Measurements from ENCODE around the gene SLC22A6. TPM values are rescaled to one million over a fixed set of nuclear protein-coding genes. Genes with fewer than 3 reads are reported as not detected.

The SLC22A6 gene
- total RNA-seq, 3 donors from 2014 or later (not counting 1 experiment from before 2014, with no cell fraction given), result not detected

GRCh38 chr11:62996271-62996670, 11.5 kb upstream of the SLC22A6 start:
- no peak overlapping the region for H3K4me3 Mint-ChIP-seq
- H3K9me3 Mint-ChIP-seq, result no peaks in the 10 kb centered on the region
- no peak overlapping the region for H3K4me3 ChIP-seq (ENCODE audit: low read length)
- H3K4me1 ChIP-seq (ENCODE audit: control insufficient read depth, insufficient read depth, low read length), result no peaks in the 10 kb centered on the region
- no peak for TF ChIP-seq CTCF (IDR thresholded peaks at IDR 0.05)
- H3K27ac Mint-ChIP-seq, result no peak overlapping the region
- no peaks in the 10 kb centered on the region for H3K36me3 Mint-ChIP-seq
- no peak for DNase-seq
- no peaks in the 10 kb centered on the region for H3K36me3 ChIP-seq (ENCODE audit: control insufficient read depth, insufficient read depth, low read length)
- no peaks in the 10 kb centered on the region for H3K27me3 ChIP-seq (ENCODE audit: control insufficient read depth, insufficient read depth, low read length)
- peaks cover 9 to 15% of the 10 kb centered on the region in 2 donors for H3K27me3 Mint-ChIP-seq (ENCODE audit: low read depth in 2 of 2)
- no peaks in the 10 kb centered on the region for H3K9me3 ChIP-seq (ENCODE audit: control insufficient read depth, insufficient read depth, low read length)
- no peak overlapping the region for H3K27ac ChIP-seq (ENCODE audit: low read length)
- no peaks in the 10 kb centered on the region for H3K4me1 Mint-ChIP-seq
- 100% methylated on average over 1 of the region's 1 CpG for WGBS (ENCODE audit: insufficient coverage)
- no peak for ATAC-seq
- intact Hi-C loops (cut with micrococcal nuclease), result no loop called here

GRCh38 chr11:62994775-62995174, 10.0 kb upstream of the SLC22A6 start:
- WGBS (ENCODE audit: insufficient coverage), result 64% methylated on average over 4 of the region's 4 CpGs
- peaks cover 9 to 10% of the 10 kb centered on the region in 2 donors for H3K27me3 Mint-ChIP-seq (ENCODE audit: low read depth in 2 of 2)
- ATAC-seq, result no peak

GRCh38 chr11:62988276-62988675, 3.5 kb upstream of the SLC22A6 start:
- no peak overlapping the region for H3K4me3 Mint-ChIP-seq
- Histone ChIP-seq H3K4me3 (ENCODE audit: low read length) (no peak overlapping the region), H3K27me3 (ENCODE audit: control insufficient read depth, insufficient read depth, low read length) (no peaks in the 10 kb centered on the region), H3K9me3 (ENCODE audit: control insufficient read depth, insufficient read depth, low read length) (no peaks in the 10 kb centered on the region), H3K27ac (ENCODE audit: low read length) (no peak overlapping the region), H3K4me1 (ENCODE audit: control insufficient read depth, insufficient read depth, low read length) (no peaks in the 10 kb centered on the region), H3K36me3 (ENCODE audit: control insufficient read depth, insufficient read depth, low read length) (no peaks in the 10 kb centered on the region)
- no peak overlapping the region for H3K27ac Mint-ChIP-seq
- no peaks in the 10 kb centered on the region for H3K36me3 Mint-ChIP-seq
- H3K9me3 Mint-ChIP-seq, result no peaks in the 10 kb centered on the region
- WGBS (ENCODE audit: insufficient coverage), result 73% methylated on average over 4 of the region's 5 CpGs
- peaks cover 7 to 16% of the 10 kb centered on the region in 2 donors for H3K27me3 Mint-ChIP-seq (ENCODE audit: low read depth in 2 of 2)
- H3K4me1 Mint-ChIP-seq, result no peaks in the 10 kb centered on the region
- no peak for TF ChIP-seq CTCF (IDR thresholded peaks at IDR 0.05)
- no peak for DNase-seq
- intact Hi-C loops (cut with micrococcal nuclease), result no loop called here
- ATAC-seq, result no peak

More at GRCh38 chr11:62994775-62995174, 10.0 kb upstream of the SLC22A6 start:
- H3K27me3 ChIP-seq (ENCODE audit: control insufficient read depth, insufficient read depth, low read length), result no peaks in the 10 kb centered on the region
- no peak overlapping the region for H3K27ac Mint-ChIP-seq
- no peak overlapping the region for H3K4me3 Mint-ChIP-seq
- no peaks in the 10 kb centered on the region for H3K36me3 ChIP-seq (ENCODE audit: control insufficient read depth, insufficient read depth, low read length)
- TF ChIP-seq CTCF (IDR thresholded peaks at IDR 0.05), result no peak
- H3K9me3 ChIP-seq (ENCODE audit: control insufficient read depth, insufficient read depth, low read length), result no peaks in the 10 kb centered on the region
- H3K4me1 ChIP-seq (ENCODE audit: control insufficient read depth, insufficient read depth, low read length), result no peaks in the 10 kb centered on the region
- H3K4me1 Mint-ChIP-seq, result no peaks in the 10 kb centered on the region
- no peak overlapping the region for H3K27ac ChIP-seq (ENCODE audit: low read length)
- H3K36me3 Mint-ChIP-seq, result no peaks in the 10 kb centered on the region
- no peak for DNase-seq
- intact Hi-C loops (cut with micrococcal nuclease), result no loop called here
- H3K9me3 Mint-ChIP-seq, result no peaks in the 10 kb centered on the region
- H3K4me3 ChIP-seq (ENCODE audit: low read length), result no peak overlapping the region

DNA sequence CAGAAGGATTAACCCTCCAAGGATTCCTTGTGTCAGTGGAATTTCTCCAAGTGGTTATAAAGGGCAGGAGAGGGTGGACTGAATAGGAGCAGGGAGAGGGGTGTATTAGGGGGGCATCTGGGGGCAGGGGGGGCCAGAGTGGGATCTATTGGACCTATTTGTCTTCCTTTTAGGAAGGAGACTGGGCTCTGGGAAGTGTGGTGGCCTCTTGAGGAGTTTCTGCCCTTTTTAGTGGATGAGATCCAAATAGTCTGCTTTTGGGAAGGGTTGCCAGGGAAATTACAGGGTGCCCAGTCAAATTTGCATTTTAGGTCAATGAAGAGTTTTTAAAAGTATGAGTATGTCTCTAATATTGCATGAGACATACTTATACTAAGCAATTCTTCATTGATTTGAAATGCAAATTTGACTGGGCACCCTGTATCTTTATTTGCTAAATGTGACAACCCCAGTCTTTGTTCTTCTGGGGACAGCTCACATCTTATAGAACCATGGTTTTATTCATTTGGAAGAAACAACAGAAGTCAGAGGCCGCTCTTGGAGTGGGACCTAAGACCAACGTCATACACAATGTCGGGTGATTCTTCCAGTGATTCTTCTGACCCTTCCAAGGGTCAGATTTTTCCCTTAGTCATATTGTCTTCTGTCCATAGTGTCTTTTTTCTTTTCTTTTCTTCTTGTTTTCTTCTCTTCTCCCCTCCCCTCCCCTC, 429 bp upstream of the SLC22A6 start:
- Histone ChIP-seq H3K27me3 (ENCODE audit: control insufficient read depth, insufficient read depth, low read length) (no peaks in the 10 kb centered on the region), H3K4me1 (ENCODE audit: control insufficient read depth, insufficient read depth, low read length) (no peaks in the 10 kb centered on the region), H3K9me3 (ENCODE audit: control insufficient read depth, insufficient read depth, low read length) (no peaks in the 10 kb centered on the region), H3K4me3 (ENCODE audit: low read length) (no peak overlapping the region), H3K27ac (ENCODE audit: low read length) (no peak overlapping the region), H3K36me3 (ENCODE audit: control insufficient read depth, insufficient read depth, low read length) (no peaks in the 10 kb centered on the region)
- H3K27ac Mint-ChIP-seq, result no peak overlapping the region
- no peaks in the 10 kb centered on the region for H3K4me1 Mint-ChIP-seq
- WGBS (ENCODE audit: insufficient coverage), result 90% methylated on average over 3 of the region's 3 CpGs
- H3K36me3 Mint-ChIP-seq, result no peaks in the 10 kb centered on the region
- H3K4me3 Mint-ChIP-seq, result no peak overlapping the region
- TF ChIP-seq CTCF (IDR thresholded peaks at IDR 0.05), result no peak
- peaks cover 3 to 9% of the 10 kb centered on the region in 2 donors for H3K27me3 Mint-ChIP-seq (ENCODE audit: low read depth in 2 of 2)
- no peaks in the 10 kb centered on the region for H3K9me3 Mint-ChIP-seq
- DNase-seq (no peak), ATAC-seq (no peak)
- intact Hi-C loops (cut with micrococcal nuclease), result no loop called here
